Activated B cell treated with CpG ODN at 0.5 μM for 24 hours (primary cell): Measurements from ENCODE around the gene LRRC45. TPM values are rescaled to one million over a fixed set of nuclear protein-coding genes. Genes with fewer than 3 reads are reported as not detected.

ENCODE experiments used
- ATAC-seq: fragments of 200-7000 bp; cut with Tn5 transposase; one replicate; pipeline ENCODE4 v1.10.0; 2021; ENCODE audit warnings: low read depth, mild to moderate bottlenecking, moderate library complexity
- CTCF ChIA-PET: fragments of 350-600 bp; sonication (Branson Sonifier 250); formaldehyde crosslinking; loops from one replicate; lab custom pipeline; 2021; ENCODE audit warnings: antibody characterized with exemption; lab: Charles Lee
- POLR2A ChIA-PET: fragments of 350-600 bp; sonication (Branson Sonifier 250); formaldehyde crosslinking; loops from one replicate; lab custom pipeline; 2021; ENCODE audit warnings: antibody characterized with exemption; lab: Charles Lee
- DNase-seq: peaks from one replicate; pipeline ENCODE4 v3.0.0; 2022
- H3K27ac Mint-ChIP-seq: one replicate; pipeline ENCODE4 v1.8.0; 2020; ENCODE audit warnings: mixed read lengths
- H3K27me3 Mint-ChIP-seq: one replicate; pipeline ENCODE4 v1.8.0; 2021; ENCODE audit warnings: mixed read lengths
- H3K36me3 Mint-ChIP-seq: one replicate; pipeline ENCODE4 v1.8.0; 2021; ENCODE audit warnings: low read depth, mixed read lengths
- H3K4me1 Mint-ChIP-seq: one replicate; pipeline ENCODE4 v1.8.0; 2021; ENCODE audit warnings: mixed read lengths
- H3K4me3 Mint-ChIP-seq: one replicate; pipeline ENCODE4 v1.8.0; 2020; ENCODE audit warnings: mild to moderate bottlenecking, mixed read lengths
- H3K9me3 Mint-ChIP-seq: one replicate; pipeline ENCODE4 v1.8.0; 2020; ENCODE audit warnings: mixed read lengths
- intact Hi-C: fragments of 100-400 bp; cut with micrococcal nuclease; formaldehyde crosslinking; loops from one replicate; pipeline ENCODE4 v1.15.1; 2024
- total RNA-seq: library from RNA; stranded (reverse); gene quantifications from 2 replicates; pipeline ENCODE4 v1.2.3, GENCODE V29; 2022
- TF ChIP-seq, protein P1 (sequence below): fragments of 200-600 bp; IDR thresholded peaks from one replicate; pipeline ENCODE4 v1.8.0; 2022; ENCODE audit warnings: antibody characterized with exemption, mild to moderate bottlenecking

Gene LRRC45
- total RNA-seq, 1 donor from 2014 or later: 10.6 TPM

DNA sequence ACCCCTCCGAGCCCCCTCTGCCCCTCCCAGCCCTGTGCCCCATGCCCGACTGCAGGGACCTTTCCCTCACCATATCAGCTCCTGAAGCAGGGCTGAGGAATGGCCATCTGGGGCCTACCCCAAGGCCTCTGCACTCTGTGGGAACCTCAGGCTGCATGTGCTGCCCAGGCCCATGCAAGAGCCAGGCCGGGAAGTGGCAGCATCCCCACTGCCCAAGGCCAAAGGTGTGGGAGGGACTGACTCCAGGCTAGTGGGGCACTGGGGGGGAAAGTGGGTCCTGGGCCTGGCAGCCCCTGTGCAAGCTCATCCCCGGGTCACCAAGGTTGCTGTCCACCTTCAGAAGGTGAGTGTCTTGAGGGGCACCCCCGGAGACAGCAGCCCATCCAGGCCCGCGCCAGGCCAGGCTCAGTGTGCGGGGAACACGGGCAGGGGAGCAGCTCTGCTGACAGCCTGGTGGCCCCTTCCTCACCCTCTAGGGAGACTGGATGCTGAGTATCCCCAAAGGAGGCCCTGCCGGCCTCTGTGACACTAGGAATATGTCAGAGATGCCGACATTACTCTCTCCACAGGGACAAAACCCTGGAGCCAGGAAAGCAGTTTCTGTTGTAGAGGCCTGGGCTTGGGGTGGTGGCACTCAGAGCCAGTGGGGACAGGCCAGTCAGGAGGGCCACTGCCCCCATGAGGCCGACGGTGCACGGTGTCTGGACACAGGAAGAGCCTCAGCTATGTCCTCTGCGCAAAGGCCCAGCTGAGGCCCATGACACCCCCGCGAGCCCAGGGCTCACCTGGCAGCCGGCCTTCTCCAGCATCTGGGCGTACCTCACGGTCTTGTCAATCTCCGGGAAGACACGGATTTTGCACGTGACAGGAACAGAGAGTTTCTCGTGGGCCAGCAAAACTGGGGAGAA, 39.2 kb downstream of the LRRC45 start:
- POLR2A ChIA-PET: no interaction called here
- DNase-seq: no peak
- no peak for ATAC-seq
- intact Hi-C loops: no loop called here
- CTCF ChIA-PET: no interaction called here
- Mint-ChIP-seq H3K27me3 (no peaks in the 10 kb centered on the region), H3K36me3 (peaks cover 35% of the 10 kb centered on the region), H3K27ac (no peak overlapping the region), H3K4me1 (peaks cover 15% of the 10 kb centered on the region), H3K9me3 (no peaks in the 10 kb centered on the region), H3K4me3 (no peak overlapping the region)
- TF ChIP-seq, protein P1, sequence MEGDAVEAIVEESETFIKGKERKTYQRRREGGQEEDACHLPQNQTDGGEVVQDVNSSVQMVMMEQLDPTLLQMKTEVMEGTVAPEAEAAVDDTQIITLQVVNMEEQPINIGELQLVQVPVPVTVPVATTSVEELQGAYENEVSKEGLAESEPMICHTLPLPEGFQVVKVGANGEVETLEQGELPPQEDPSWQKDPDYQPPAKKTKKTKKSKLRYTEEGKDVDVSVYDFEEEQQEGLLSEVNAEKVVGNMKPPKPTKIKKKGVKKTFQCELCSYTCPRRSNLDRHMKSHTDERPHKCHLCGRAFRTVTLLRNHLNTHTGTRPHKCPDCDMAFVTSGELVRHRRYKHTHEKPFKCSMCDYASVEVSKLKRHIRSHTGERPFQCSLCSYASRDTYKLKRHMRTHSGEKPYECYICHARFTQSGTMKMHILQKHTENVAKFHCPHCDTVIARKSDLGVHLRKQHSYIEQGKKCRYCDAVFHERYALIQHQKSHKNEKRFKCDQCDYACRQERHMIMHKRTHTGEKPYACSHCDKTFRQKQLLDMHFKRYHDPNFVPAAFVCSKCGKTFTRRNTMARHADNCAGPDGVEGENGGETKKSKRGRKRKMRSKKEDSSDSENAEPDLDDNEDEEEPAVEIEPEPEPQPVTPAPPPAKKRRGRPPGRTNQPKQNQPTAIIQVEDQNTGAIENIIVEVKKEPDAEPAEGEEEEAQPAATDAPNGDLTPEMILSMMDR: no peak

DNA sequence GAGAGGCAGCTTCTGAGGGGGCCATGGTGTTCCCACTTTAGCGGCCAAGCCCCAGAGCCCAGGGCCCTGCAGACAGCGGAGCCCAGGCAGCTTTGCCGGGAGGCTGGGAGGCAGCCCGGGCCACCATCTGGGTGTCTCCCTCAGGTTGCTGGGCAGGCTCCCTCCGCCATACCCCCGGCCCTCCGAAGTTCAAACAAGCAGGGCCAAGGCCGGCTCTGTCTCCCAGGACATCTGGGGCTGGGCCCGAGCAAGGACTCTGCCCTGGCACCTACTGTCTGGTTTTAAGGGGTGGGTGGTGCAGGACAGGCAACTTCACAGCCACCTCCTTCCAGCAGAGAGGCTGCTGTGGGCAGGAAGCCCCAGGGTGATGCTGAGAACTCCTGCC, 39.9 kb downstream of the LRRC45 start:
- Mint-ChIP-seq H3K4me1 (peaks cover 15% of the 10 kb centered on the region), H3K4me3 (no peak overlapping the region), H3K27me3 (no peaks in the 10 kb centered on the region), H3K9me3 (no peaks in the 10 kb centered on the region), H3K27ac (no peak overlapping the region), H3K36me3 (peaks cover 28% of the 10 kb centered on the region)
- DNase-seq (no peak), ATAC-seq (no peak)
- ChIA-PET POLR2A (no interaction called here), CTCF (no interaction called here)
- intact Hi-C loops: no loop called here
- TF ChIP-seq, protein P1: no peak

DNA sequence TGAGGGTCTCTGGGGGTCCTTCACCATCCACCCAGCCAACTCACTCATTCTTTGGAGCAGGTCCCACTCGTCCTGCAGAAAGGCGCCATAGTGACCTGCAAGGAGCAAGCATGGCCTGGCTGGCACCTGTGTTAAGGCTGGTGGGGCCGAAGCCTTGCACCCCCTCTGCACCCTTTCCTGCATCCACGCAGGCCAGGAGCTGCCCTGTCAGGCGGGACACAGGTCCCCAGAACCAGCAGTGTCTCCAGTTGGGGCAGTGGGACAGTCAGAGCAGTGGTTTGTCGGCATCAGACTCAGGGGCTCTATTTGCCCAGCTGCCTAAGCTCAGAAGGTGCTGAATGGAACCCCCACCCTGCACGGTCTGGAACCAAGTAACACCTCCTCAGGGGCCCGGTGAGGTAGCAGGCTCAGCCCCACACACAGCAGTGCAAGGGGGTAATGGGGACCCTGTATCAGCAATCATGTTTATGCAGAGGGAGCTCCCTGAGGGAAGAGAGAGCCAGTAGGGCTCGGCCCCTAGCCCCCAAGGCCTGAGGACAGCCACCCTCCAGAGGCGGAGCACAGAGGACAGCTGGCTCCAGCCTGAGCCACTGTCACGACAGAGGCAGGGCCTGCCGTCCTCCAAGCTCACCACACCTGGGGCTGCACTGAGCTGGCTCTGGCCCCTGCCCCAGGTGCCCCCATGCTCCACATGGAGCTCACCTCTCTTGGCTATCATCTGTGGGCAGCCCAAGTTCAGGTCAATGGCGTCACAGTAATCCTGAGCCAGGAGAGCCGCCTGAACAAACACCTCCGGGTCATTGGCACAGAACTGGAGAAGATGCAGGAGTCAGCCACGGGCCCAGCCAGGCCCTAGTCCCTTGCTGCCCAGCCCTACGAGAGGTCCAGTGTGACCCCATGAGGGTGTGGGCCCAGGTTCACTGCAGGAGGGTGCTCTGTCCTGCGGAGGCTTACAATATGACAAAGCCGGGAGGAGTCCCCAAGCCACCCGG, 40.6 kb downstream of the LRRC45 start:
- Mint-ChIP-seq H3K9me3 (no peaks in the 10 kb centered on the region), H3K27ac (no peak overlapping the region), H3K27me3 (no peaks in the 10 kb centered on the region), H3K4me3 (peak overlapping the region; percentile 72), H3K4me1 (peaks cover 15% of the 10 kb centered on the region), H3K36me3 (peaks cover 24% of the 10 kb centered on the region)
- ATAC-seq (no peak), DNase-seq (no peak)
- ChIA-PET POLR2A (interaction anchor here (0.7 to 3.2 kb wide), 5 partner anchors 9 to 380 kb away, joined by 3 to 8 read pairs (median 7); partner anchors contain the start of genes ARL16 and HGS), CTCF (no interaction called here)
- intact Hi-C loops: loop anchor here (2.0 kb wide), 1 partner anchor 27 kb away; the partner anchor contains the start of gene DCXR
- TF ChIP-seq, protein P1: no peak

DNA sequence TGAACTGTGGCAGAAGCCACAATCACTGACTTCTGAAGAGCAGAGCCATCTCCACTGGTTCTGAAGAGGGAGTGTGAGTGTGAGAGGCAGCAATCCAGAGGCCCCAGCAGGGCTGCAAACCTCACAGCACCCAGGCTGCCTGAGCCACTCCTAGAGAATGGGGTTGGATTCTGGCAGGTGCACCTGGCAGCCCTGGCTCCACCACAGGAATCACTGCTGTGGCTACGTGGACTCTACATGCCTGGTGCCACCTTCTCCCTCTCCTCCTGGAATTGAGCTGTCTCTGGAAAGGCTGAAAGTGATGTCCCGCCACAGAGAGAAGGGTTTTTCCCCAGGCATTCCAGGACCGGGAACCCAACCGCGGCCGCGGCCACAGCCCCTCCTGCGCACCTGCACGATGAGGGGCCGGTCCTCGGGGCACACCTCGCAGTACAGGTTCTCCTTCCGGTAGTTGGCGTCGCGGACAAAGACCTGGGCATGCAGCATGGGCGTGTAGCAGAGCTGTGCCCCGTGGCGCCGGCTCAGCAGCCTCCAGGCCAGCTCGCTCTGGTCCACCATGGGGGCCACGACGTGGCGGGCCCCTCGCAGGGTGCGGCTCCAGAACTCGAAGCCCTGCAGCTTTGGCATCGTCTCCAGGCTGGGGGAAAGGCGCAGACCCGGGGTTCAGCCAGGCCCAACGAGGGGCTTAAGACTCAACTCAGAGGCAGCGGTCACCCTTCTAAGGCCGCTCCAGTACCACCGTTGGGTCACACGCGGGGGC, 41.5 kb downstream of the LRRC45 start:
- no peak for DNase-seq
- no peak for ATAC-seq
- Mint-ChIP-seq H3K27ac (no peak overlapping the region), H3K4me1 (peaks cover 15% of the 10 kb centered on the region), H3K4me3 (peak overlapping the region; percentile 72), H3K9me3 (no peaks in the 10 kb centered on the region), H3K36me3 (peaks cover 20% of the 10 kb centered on the region), H3K27me3 (no peaks in the 10 kb centered on the region)
- POLR2A ChIA-PET: interaction anchor here (0.8 to 3.2 kb wide), 7 partner anchors 10 to 381 kb away, joined by 5 to 14 read pairs (median 7); partner anchors contain the start of genes ARL16, DCXR, FASN and HGS
- CTCF ChIA-PET: no interaction called here
- TF ChIP-seq, protein P1: no peak
- intact Hi-C loops: loop anchor here (1.0 to 2.0 kb wide), 3 partner anchors 13 to 34 kb away; partner anchors contain the start of genes DCXR, FASN, GPS1 and RFNG
